Prostate gland (tissue), 2 donors: Measurements from ENCODE around the gene STAG1.

Experiments used
- POLR2A ChIP-seq: fragments of 450-650 bp; IDR thresholded peaks from one replicate; pipeline ENCODE4 v1.6.1; 2016; ENCODE audit warnings: antibody characterized with exemption, mild to moderate bottlenecking
- POLR2AphosphoS5 ChIP-seq: sonication (generic); formaldehyde crosslinking; IDR thresholded peaks from one replicate; pipeline ENCODE4 v1.6.1; 2017; ENCODE audit warnings: antibody characterized with exemption
- TF ChIP-seq, protein P1 (sequence below), 4 experiments: fragments of 200-600 bp in 2 of 4; fragments of 450-650 bp in 2 of 4; sonication (generic) in 2 of 4; IDR thresholded peaks; 1 replicate in 3 of 4; 2 replicates in 1 of 4; pipeline ENCODE4 v1.5.1; 2016 to 2019; ENCODE audit warnings: antibody characterized with exemption in 4 of 4, mild to moderate bottlenecking in 2 of 4, moderate library complexity in 2 of 4

GRCh38 chr3:136703429-136703828, 48.7 kb downstream of the STAG1 start:
- TF ChIP-seq, protein P1, sequence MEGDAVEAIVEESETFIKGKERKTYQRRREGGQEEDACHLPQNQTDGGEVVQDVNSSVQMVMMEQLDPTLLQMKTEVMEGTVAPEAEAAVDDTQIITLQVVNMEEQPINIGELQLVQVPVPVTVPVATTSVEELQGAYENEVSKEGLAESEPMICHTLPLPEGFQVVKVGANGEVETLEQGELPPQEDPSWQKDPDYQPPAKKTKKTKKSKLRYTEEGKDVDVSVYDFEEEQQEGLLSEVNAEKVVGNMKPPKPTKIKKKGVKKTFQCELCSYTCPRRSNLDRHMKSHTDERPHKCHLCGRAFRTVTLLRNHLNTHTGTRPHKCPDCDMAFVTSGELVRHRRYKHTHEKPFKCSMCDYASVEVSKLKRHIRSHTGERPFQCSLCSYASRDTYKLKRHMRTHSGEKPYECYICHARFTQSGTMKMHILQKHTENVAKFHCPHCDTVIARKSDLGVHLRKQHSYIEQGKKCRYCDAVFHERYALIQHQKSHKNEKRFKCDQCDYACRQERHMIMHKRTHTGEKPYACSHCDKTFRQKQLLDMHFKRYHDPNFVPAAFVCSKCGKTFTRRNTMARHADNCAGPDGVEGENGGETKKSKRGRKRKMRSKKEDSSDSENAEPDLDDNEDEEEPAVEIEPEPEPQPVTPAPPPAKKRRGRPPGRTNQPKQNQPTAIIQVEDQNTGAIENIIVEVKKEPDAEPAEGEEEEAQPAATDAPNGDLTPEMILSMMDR (IDR thresholded peaks at IDR 0.05) = no peak
- TF ChIP-seq POLR2A (no peak), POLR2AphosphoS5 (no peak)
